ENCODE results near the gene MTLN. TPM values are rescaled to one million over a fixed set of nuclear protein-coding genes. Genes with fewer than 3 reads are reported as not detected.

The MTLN gene
- total and polyA plus RNA-seq, 10 of the 15 experiments (the other 5 are each of a cell fraction or from before 2014, with no cell fraction given), result 6.6 to 140 (median 60.4) TPM

- TF ChIP-seq USF2 (IDR thresholded peaks at IDR 0.05; ENCODE audit: borderline replicate concordance, low read depth, low read length) (no peak), ZZZ3 (IDR thresholded peaks at IDR 0.05; ENCODE audit: control insufficient read depth, insufficient read length, low read depth) (no peak), SP1 (IDR thresholded peaks at IDR 0.05; ENCODE audit: low read depth, low read length) (peak; percentile 81), MAX (IDR thresholded peaks at IDR 0.05; ENCODE audit: low read depth, low read length) (no peak), TCF12 (IDR thresholded peaks at IDR 0.05; ENCODE audit: low read depth, low read length) (no peak), ELK1 (IDR thresholded peaks at IDR 0.05; ENCODE audit: low read depth, low read length) (peak; percentile 45; the same call in 1 of the 2 replicates), ETV6 (conservative IDR thresholded peaks at IDR 0.05 in 1 of 2, IDR thresholded peaks at IDR 0.05 in 1 of 2; ENCODE audit: borderline replicate concordance in 1 of 2, low read depth in 1 of 2) (no peak), KAT2A (conservative IDR thresholded peaks at IDR 0.05; ENCODE audit: control insufficient read depth, low read depth, low read length) (no peak), EP300 (IDR thresholded peaks at IDR 0.05; ENCODE audit: borderline replicate concordance in 1 of 2, control insufficient read depth in 1 of 2, low read depth in 2 of 2, low read length in 2 of 2) (no peak), NBN (IDR thresholded peaks at IDR 0.05) (peak; percentile 83; the same call in 1 of the 2 replicates), LARP7 (IDR thresholded peaks at IDR 0.05) (peak; percentile 77; the same call in 1 of the 2 replicates), KLF5 (IDR thresholded peaks at IDR 0.05; ENCODE audit: partially characterized antibody) (no peak), PKNOX1 (IDR thresholded peaks at IDR 0.05) (no peak), HCFC1 (IDR thresholded peaks at IDR 0.05; ENCODE audit: low read length) (peak; percentile 79), IRF4 (IDR thresholded peaks at IDR 0.05; ENCODE audit: low read depth, low read length) (0 out of 2 replicates have a peak, but pooled peaks have one; percentile 50), USF1 (IDR thresholded peaks at IDR 0.05; ENCODE audit: borderline replicate concordance, extremely low read length, insufficient read depth, low read depth, low read length) (no peak), ASH2L (IDR thresholded peaks at IDR 0.05; ENCODE audit: borderline replicate concordance, low read depth) (no peak), NFYA (IDR thresholded peaks at IDR 0.05; ENCODE audit: borderline replicate concordance, low read depth, low read length) (no peak), CREB1 (IDR thresholded peaks at IDR 0.05; ENCODE audit: low read depth) (peak; percentile 99), CHD2 (IDR thresholded peaks at IDR 0.05; ENCODE audit: borderline replicate concordance, low read depth, low read length) (no peak), MEF2B (IDR thresholded peaks at IDR 0.05; ENCODE audit: partially characterized antibody, poor library complexity, severe bottlenecking) (peak; percentile 20), PBX3 (IDR thresholded peaks at IDR 0.05; ENCODE audit: insufficient replicate concordance, low read depth, low read length) (no peak), WRNIP1 (IDR thresholded peaks at IDR 0.05; ENCODE audit: borderline replicate concordance, low read depth, low read length) (no peak)
Observed at GRCh38 chr2:110204408-110205385, 7.7 kb downstream of the MTLN start, which contains the start of gene NPHP1 (continued).

Measured in GM12878 (cell line).